Measurements from ENCODE around the gene CASP4. TPM values are rescaled to one million over a fixed set of nuclear protein-coding genes. Genes with fewer than 3 reads are reported as not detected.

Gene CASP4
- total and polyA plus RNA-seq, 8 donors = 8.1 to 163 (median 68.3) TPM

DNA sequence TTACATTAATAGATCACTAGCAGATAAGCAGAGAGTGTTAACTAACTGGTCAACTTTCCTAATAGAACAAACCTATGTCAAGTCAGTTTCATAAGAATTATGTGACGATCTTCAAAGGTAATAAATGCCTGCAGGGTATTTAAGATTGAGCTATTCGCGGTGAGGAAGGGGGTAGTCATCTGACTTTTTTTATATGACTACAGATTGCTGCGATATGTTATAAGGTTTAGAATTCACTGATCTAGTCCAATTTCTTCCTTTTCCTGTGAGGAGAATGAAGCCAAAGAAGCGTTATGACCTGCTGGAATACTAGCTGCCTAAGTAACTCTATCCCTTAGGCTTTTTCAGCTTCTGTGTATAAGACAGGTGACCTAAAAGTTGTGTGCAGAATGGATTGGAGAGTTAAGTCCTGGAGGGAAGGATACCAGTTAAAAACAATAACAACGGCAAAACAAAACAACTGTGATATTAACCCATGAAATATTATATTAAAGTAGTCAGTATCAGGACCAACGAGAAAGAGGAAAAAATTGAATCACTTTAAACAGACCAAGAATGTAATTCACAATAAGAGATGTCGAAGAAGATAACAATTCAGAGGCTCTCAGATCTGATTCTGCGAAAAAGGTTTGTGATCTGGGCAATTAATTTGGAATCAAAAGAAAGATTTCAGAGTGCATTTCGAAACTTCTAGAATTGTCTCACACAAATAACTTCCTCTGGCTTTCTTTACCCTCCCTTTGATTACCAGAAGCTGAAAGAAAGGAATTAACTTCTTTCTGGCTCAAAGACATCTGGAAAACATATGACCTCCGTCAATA is 630 bp downstream of the CASP4 start:
- peak in 1 of 2 donors; percentile 10 for DNase-seq
- intact Hi-C loops (cut with DNase I; ENCODE audit: low total_unique reads) = no loop called here
- Histone ChIP-seq H3K4me1 (peaks cover 18 to 40% (median 26%) of the 10 kb centered on the region in 4 donors), H3K9me3 (peaks cover 0 to 5% (median 2%) of the 10 kb centered on the region in 4 donors), H3K4me3 (peak overlapping the region; percentile 52 to 61 (median 54)), H3K27ac (peak overlapping the region in 4 of 5 donors; percentile 86 to 93 (median 90)), H3K36me3 (peaks cover 0 to 6% (median 0%) of the 10 kb centered on the region in 4 donors), H3K27me3 (no peaks in the 10 kb centered on the region)
- no peak for TF ChIP-seq POLR2AphosphoS5 (IDR thresholded peaks at IDR 0.05)
- TF ChIP-seq EP300 (IDR thresholded peaks at IDR 0.05) = no peak
- no peak for TF ChIP-seq POLR2A (IDR thresholded peaks at IDR 0.05)
- TF ChIP-seq, protein P1, sequence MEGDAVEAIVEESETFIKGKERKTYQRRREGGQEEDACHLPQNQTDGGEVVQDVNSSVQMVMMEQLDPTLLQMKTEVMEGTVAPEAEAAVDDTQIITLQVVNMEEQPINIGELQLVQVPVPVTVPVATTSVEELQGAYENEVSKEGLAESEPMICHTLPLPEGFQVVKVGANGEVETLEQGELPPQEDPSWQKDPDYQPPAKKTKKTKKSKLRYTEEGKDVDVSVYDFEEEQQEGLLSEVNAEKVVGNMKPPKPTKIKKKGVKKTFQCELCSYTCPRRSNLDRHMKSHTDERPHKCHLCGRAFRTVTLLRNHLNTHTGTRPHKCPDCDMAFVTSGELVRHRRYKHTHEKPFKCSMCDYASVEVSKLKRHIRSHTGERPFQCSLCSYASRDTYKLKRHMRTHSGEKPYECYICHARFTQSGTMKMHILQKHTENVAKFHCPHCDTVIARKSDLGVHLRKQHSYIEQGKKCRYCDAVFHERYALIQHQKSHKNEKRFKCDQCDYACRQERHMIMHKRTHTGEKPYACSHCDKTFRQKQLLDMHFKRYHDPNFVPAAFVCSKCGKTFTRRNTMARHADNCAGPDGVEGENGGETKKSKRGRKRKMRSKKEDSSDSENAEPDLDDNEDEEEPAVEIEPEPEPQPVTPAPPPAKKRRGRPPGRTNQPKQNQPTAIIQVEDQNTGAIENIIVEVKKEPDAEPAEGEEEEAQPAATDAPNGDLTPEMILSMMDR (IDR thresholded peaks at IDR 0.05) = no peak
- WGBS, 5 donors = 10 to 13% (median 12%) methylated on average over 11 of the region's 11 CpGs

DNA sequence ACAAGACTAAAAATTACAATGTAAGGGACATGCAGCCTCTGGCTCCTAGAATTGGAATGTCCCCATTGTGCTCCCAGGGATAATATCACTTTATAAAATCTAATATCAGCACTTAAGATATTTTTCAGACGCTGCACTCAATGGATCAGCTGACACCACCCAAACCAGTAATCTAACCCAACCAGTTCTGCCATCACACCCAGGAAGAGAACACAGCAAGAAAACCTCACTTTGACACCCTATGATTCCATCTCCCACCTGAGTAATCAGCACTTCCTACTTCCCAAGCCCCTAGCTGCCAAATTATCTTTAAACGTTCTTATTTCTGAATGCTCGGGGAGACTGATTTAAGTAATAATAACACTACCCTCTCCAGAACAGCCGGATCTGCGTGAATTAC is 2.6 kb downstream of the CASP4 start:
- WGBS, 5 donors = 74 to 81% (median 78%) methylated on average over 5 of the region's 5 CpGs
- Histone ChIP-seq H3K4me1 (peaks cover 19 to 45% (median 28%) of the 10 kb centered on the region in 4 donors), H3K9me3 (no peaks in the 10 kb centered on the region), H3K4me3 (peak overlapping the region in 2 of 4 donors; percentile 52 to 54), H3K36me3 (peaks cover 0 to 21% (median 13%) of the 10 kb centered on the region in 4 donors), H3K27me3 (no peaks in the 10 kb centered on the region), H3K27ac (no peak overlapping the region)
- intact Hi-C loops (cut with DNase I; ENCODE audit: low total_unique reads) = no loop called here
- TF ChIP-seq, protein P1 (IDR thresholded peaks at IDR 0.05) = no peak
- no peak for DNase-seq

DNA sequence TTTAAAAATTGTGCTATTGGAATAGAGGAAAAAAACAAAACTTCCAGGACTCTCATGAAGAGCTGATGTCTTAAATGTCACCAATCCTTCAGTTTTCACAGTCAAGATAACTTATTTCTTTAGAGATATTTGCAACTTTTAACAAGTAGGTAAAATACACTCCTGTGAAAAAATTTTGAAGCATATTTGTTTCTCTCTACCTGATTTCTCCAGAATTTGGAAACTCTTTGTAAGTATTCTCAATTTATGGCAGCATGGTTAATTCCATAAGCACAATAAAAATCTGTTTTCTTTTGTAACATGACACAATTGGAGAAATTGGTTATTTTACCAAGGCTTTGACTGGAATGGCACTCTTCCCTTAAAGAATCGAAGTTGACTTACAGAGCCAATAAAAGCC is 4.1 kb downstream of the CASP4 start:
- Histone ChIP-seq H3K27me3 (no peaks in the 10 kb centered on the region), H3K36me3 (peaks cover 0 to 21% (median 13%) of the 10 kb centered on the region in 4 donors), H3K4me1 (peaks cover 18 to 41% (median 26%) of the 10 kb centered on the region in 4 donors), H3K27ac (no peak overlapping the region), H3K4me3 (no peak overlapping the region), H3K9me3 (no peaks in the 10 kb centered on the region)
- no peak for DNase-seq
- TF ChIP-seq POLR2A (IDR thresholded peaks at IDR 0.05) = no peak
- TF ChIP-seq EP300 (IDR thresholded peaks at IDR 0.05) = no peak
- TF ChIP-seq, protein P1 (IDR thresholded peaks at IDR 0.05) = no peak
- 86 to 100% (median 97%) methylated on average over 1 of the region's 1 CpG for WGBS, 5 donors
- intact Hi-C loops (cut with DNase I; ENCODE audit: low total_unique reads) = no loop called here

DNA sequence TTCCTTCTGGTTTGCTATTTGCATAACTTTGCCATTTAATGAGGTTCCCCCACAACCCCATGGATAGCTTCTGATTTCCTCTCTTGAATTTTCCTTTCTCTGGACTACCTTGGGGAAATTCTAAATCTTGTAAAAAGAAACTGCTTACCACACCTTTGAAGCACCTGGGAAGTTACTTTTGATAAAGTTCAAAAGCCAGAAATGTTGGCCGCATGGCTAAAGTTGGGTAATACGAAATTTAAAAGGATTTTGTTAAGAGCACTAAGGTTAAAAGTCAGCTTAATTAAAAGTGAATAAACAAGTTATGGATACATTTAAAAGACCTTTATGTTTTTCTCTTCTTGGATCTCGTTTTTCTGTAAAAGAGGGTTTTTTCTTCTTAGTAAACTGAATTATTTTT is 5.5 kb downstream of the CASP4 start:
- Histone ChIP-seq H3K4me3 (no peak overlapping the region), H3K36me3 (peaks cover 0 to 21% (median 13%) of the 10 kb centered on the region in 4 donors), H3K27ac (no peak overlapping the region), H3K9me3 (no peaks in the 10 kb centered on the region), H3K4me1 (peaks cover 14 to 41% (median 22%) of the 10 kb centered on the region in 4 donors), H3K27me3 (no peaks in the 10 kb centered on the region)
- no peak for DNase-seq
- TF ChIP-seq EP300 (IDR thresholded peaks at IDR 0.05) (no peak), POLR2AphosphoS5 (IDR thresholded peaks at IDR 0.05) (no peak), POLR2A (IDR thresholded peaks at IDR 0.05) (no peak)
- TF ChIP-seq, protein P1 (IDR thresholded peaks at IDR 0.05) = no peak
- 86 to 94% (median 91%) methylated on average over 3 of the region's 3 CpGs for WGBS, 5 donors
- intact Hi-C loops (cut with DNase I; ENCODE audit: low total_unique reads) = no loop called here

Data from stomach (tissue), 9 donors.